Measurements from ENCODE around the gene RYR3.
A peak's percentile ranks its signal among the peaks of the same experiment; 100 is the strongest.

The RYR3 gene

GRCh38 chr15:33837294-33837693 lies 526.5 kb downstream of the RYR3 start:
- Histone ChIP-seq H3K4me1 (ENCODE audit: control insufficient read depth, insufficient read depth, low read length, unreplicated experiment) (no peaks in the 10 kb centered on the region), H3K4me3 (ENCODE audit: low read depth, low read length) (no peak overlapping the region), H2AFZ (ENCODE audit: low read length, unreplicated experiment) (no peak overlapping the region), H3K36me3 (ENCODE audit: insufficient read depth, low read length) (no peaks in the 10 kb centered on the region), H3K27me3 (ENCODE audit: insufficient read depth, low read length) (0 out of 2 replicates have a peak, but pooled peaks cover 10% of the 10 kb centered on the region), H3K79me2 (ENCODE audit: control insufficient read depth, insufficient read depth, low read length, unreplicated experiment) (no peaks in the 10 kb centered on the region), H3K27ac (ENCODE audit: low read depth, low read length) (no peak overlapping the region)

DNA sequence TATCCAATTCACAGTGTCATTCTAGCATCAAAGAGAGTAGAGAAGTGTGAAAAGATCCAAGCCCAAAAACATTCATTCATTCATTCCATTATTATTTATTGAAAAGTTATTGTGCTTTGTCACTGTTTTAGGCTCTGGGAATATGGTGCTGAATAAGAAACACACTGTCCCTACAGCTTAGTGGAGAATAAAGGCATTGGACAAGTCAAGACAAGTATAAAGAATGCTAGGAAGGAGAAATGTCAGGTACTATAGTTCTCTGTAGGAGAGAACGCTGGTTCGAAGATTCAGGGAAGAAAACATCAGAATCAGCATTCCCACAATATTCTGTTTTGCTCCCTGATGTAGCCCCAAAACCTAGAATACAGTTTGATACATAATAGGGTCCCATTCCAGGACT lies 528.8 kb downstream of the RYR3 start:
- H3K4me3 ChIP-seq (ENCODE audit: low read depth, low read length): no peak overlapping the region
- no peak overlapping the region for H3K27ac ChIP-seq (ENCODE audit: low read depth, low read length)
- peaks cover 16% of the 10 kb centered on the region; the same call in 1 of the 2 replicates for H3K27me3 ChIP-seq (ENCODE audit: insufficient read depth, low read length)

GRCh38 chr15:33840615-33841014 lies 529.8 kb downstream of the RYR3 start:
- Histone ChIP-seq H3K36me3 (ENCODE audit: insufficient read depth, low read length) (no peaks in the 10 kb centered on the region), H3K27me3 (ENCODE audit: insufficient read depth, low read length) (peaks cover 18% of the 10 kb centered on the region; the same call in 1 of the 2 replicates), H3K79me2 (ENCODE audit: control insufficient read depth, insufficient read depth, low read length, unreplicated experiment) (no peaks in the 10 kb centered on the region), H3K4me1 (ENCODE audit: control insufficient read depth, insufficient read depth, low read length, unreplicated experiment) (no peaks in the 10 kb centered on the region), H3K4me3 (ENCODE audit: low read depth, low read length) (no peak overlapping the region), H3K27ac (ENCODE audit: low read depth, low read length) (no peak overlapping the region), H2AFZ (ENCODE audit: low read length, unreplicated experiment) (no peak overlapping the region)

More for the DNA sequence above, 528.8 kb downstream of the RYR3 start:
- Histone ChIP-seq H3K4me1 (ENCODE audit: control insufficient read depth, insufficient read depth, low read length, unreplicated experiment) (no peaks in the 10 kb centered on the region), H2AFZ (ENCODE audit: low read length, unreplicated experiment) (no peak overlapping the region), H3K36me3 (ENCODE audit: insufficient read depth, low read length) (no peaks in the 10 kb centered on the region), H3K79me2 (ENCODE audit: control insufficient read depth, insufficient read depth, low read length, unreplicated experiment) (no peaks in the 10 kb centered on the region)

DNA sequence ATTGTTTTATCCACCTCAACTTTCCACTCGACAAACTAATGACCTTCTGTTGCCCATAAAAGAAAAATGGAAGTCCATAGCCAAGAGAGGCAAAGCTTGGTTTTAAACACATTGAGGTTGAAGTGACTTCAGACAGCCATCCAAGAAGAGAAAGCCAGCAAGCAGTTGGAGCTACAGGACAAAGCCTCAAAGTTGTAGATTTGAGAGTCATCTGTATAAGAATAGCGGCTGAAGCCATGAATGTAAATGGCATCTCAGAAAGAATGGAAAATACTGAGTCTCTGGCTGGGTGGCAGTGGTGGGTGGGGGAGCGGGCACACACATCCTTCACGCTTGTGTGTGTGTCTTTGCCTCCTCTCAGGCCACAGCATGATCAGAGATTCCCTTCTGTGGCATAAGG lies 533.4 kb downstream of the RYR3 start:
- H3K27ac ChIP-seq (ENCODE audit: low read depth, low read length): no peak overlapping the region
- H3K4me1 ChIP-seq (ENCODE audit: control insufficient read depth, insufficient read depth, low read length, unreplicated experiment): no peaks in the 10 kb centered on the region
- peaks cover 14% of the 10 kb centered on the region for H3K27me3 ChIP-seq (ENCODE audit: insufficient read depth, low read length)
- no peaks in the 10 kb centered on the region for H3K79me2 ChIP-seq (ENCODE audit: control insufficient read depth, insufficient read depth, low read length, unreplicated experiment)
- H3K36me3 ChIP-seq (ENCODE audit: insufficient read depth, low read length): no peaks in the 10 kb centered on the region
- H3K4me3 ChIP-seq (ENCODE audit: low read depth, low read length): no peak overlapping the region
- no peak overlapping the region for H2AFZ ChIP-seq (ENCODE audit: low read length, unreplicated experiment)

DNA sequence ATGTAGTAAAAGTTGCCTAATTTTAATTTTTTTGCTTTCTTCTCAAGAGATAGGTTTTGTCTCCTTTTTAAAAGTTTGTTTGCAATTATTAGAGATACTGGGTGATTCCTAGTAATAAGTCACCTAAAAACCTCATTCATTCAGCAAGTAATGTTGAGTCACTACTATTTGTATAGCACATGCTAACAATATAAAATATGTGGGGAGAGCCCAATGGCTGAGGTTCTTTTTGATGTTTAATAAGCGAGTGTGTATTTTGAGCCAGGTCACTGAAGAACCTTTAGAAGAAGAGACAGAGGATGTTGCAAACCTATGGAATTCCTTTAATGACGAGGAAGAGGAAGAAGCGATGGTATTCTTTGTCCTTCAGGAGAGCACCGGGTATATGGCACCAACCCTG lies 533.8 kb downstream of the RYR3 start:
- H3K4me3 ChIP-seq (ENCODE audit: low read depth, low read length): no peak overlapping the region
- H3K27ac ChIP-seq (ENCODE audit: low read depth, low read length): no peak overlapping the region
- no peaks in the 10 kb centered on the region for H3K36me3 ChIP-seq (ENCODE audit: insufficient read depth, low read length)
- H3K27me3 ChIP-seq (ENCODE audit: insufficient read depth, low read length): peaks cover 14% of the 10 kb centered on the region
- no peaks in the 10 kb centered on the region for H3K4me1 ChIP-seq (ENCODE audit: control insufficient read depth, insufficient read depth, low read length, unreplicated experiment)
- no peak overlapping the region for H2AFZ ChIP-seq (ENCODE audit: low read length, unreplicated experiment)
- no peaks in the 10 kb centered on the region for H3K79me2 ChIP-seq (ENCODE audit: control insufficient read depth, insufficient read depth, low read length, unreplicated experiment)

DNA sequence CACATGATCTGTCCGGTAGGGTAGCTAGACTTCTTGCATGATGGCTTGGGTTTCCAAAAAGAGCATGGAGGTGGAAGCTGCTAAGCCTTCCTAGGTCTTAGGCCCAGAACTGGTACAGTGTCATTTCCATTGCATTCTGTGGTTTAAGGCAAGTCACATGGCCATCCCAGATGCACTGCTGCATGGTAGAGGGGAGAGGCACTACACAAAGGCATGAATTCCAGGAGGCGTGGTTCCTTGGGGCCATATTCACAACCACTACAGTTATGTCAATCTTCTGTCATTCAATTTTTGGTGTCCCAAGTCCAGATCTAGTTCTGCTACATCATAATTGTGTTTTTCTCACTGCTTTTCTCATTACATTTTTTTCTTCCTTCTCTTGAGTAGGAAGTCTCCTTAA lies 535.4 kb downstream of the RYR3 start:
- H3K27ac ChIP-seq (ENCODE audit: low read depth, low read length): no peak overlapping the region
- H3K4me1 ChIP-seq (ENCODE audit: control insufficient read depth, insufficient read depth, low read length, unreplicated experiment): no peaks in the 10 kb centered on the region
- H3K27me3 ChIP-seq (ENCODE audit: insufficient read depth, low read length): peaks cover 7% of the 10 kb centered on the region
- no peaks in the 10 kb centered on the region for H3K79me2 ChIP-seq (ENCODE audit: control insufficient read depth, insufficient read depth, low read length, unreplicated experiment)
- no peak overlapping the region for H2AFZ ChIP-seq (ENCODE audit: low read length, unreplicated experiment)
- no peaks in the 10 kb centered on the region for H3K36me3 ChIP-seq (ENCODE audit: insufficient read depth, low read length)
- no peak overlapping the region for H3K4me3 ChIP-seq (ENCODE audit: low read depth, low read length)

DNA sequence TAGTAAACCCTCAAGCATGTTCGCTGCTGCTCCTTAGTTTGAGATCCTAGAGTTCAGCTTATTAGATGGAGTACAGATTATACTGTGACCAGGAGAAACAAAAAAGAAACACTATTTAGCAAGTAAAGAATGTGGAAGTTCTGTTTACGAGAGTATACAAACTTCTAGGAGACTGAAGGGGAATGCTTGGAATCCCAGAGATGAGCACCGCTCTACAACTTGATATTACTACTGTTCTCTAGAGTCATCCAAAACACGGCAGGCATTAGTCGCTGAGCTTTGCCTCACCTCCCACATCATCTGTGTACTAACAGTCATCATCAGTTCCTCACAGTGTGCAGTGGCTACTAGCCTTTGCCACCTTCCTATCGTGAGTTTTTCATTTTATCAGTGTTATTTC lies 536.1 kb downstream of the RYR3 start:
- H3K27ac ChIP-seq (ENCODE audit: low read depth, low read length): no peak overlapping the region
- H3K4me1 ChIP-seq (ENCODE audit: control insufficient read depth, insufficient read depth, low read length, unreplicated experiment): no peaks in the 10 kb centered on the region
- no peak overlapping the region for H3K4me3 ChIP-seq (ENCODE audit: low read depth, low read length)
- H3K27me3 ChIP-seq (ENCODE audit: insufficient read depth, low read length): peaks cover 7% of the 10 kb centered on the region
- H3K79me2 ChIP-seq (ENCODE audit: control insufficient read depth, insufficient read depth, low read length, unreplicated experiment): no peaks in the 10 kb centered on the region
- no peaks in the 10 kb centered on the region for H3K36me3 ChIP-seq (ENCODE audit: insufficient read depth, low read length)
- no peak overlapping the region for H2AFZ ChIP-seq (ENCODE audit: low read length, unreplicated experiment)

GRCh38 chr15:33848011-33848410 lies 537.2 kb downstream of the RYR3 start:
- Histone ChIP-seq H3K79me2 (ENCODE audit: control insufficient read depth, insufficient read depth, low read length, unreplicated experiment) (no peaks in the 10 kb centered on the region), H3K27me3 (ENCODE audit: insufficient read depth, low read length) (peaks cover 7% of the 10 kb centered on the region), H3K4me3 (ENCODE audit: low read depth, low read length) (no peak overlapping the region), H3K27ac (ENCODE audit: low read depth, low read length) (no peak overlapping the region), H2AFZ (ENCODE audit: low read length, unreplicated experiment) (no peak overlapping the region), H3K4me1 (ENCODE audit: control insufficient read depth, insufficient read depth, low read length, unreplicated experiment) (peaks cover 11% of the 10 kb centered on the region), H3K36me3 (ENCODE audit: insufficient read depth, low read length) (no peaks in the 10 kb centered on the region)

GRCh38 chr15:33851079-33851478 lies 540.3 kb downstream of the RYR3 start:
- Histone ChIP-seq H3K4me1 (ENCODE audit: control insufficient read depth, insufficient read depth, low read length, unreplicated experiment) (peaks cover 17% of the 10 kb centered on the region), H2AFZ (ENCODE audit: low read length, unreplicated experiment) (no peak overlapping the region), H3K36me3 (ENCODE audit: insufficient read depth, low read length) (no peaks in the 10 kb centered on the region), H3K4me3 (ENCODE audit: low read depth, low read length) (no peak overlapping the region), H3K27me3 (ENCODE audit: insufficient read depth, low read length) (no peaks in the 10 kb centered on the region; the same call in none of the 2 replicates), H3K79me2 (ENCODE audit: control insufficient read depth, insufficient read depth, low read length, unreplicated experiment) (no peaks in the 10 kb centered on the region), H3K27ac (ENCODE audit: low read depth, low read length) (no peak overlapping the region)

DNA sequence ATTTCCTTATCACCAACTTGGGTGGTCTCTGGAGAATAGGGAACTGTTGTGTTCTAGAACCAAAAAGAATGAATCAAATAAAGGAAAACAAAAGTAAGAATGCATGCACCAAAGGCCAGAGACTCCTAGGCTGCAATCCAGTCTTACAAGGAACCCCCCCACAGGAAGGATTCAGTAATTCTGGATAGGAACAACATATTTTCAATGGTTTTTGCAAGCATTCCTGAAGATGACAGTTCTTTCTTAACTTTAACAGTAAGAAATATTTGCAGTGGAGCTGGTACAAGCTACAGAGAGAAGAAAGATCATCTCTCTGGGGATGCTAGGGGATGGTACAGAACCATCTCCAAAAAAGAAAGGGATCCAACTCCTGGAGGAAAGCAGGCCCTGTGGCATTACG lies 541.3 kb downstream of the RYR3 start:
- Histone ChIP-seq H3K36me3 (ENCODE audit: insufficient read depth, low read length) (no peaks in the 10 kb centered on the region), H3K27ac (ENCODE audit: low read depth, low read length) (peak overlapping the region; percentile 45; the same call in 1 of the 2 replicates)

GRCh38 chr15:33852570-33852969 lies 541.8 kb downstream of the RYR3 start:
- no peaks in the 10 kb centered on the region for H3K79me2 ChIP-seq (ENCODE audit: control insufficient read depth, insufficient read depth, low read length, unreplicated experiment)
- no peak overlapping the region; the same call in 1 of the 2 replicates for H3K4me3 ChIP-seq (ENCODE audit: low read depth, low read length)
- peak overlapping the region; percentile 25 for H2AFZ ChIP-seq (ENCODE audit: low read length, unreplicated experiment)
- H3K27ac ChIP-seq (ENCODE audit: low read depth, low read length): peak overlapping the region; percentile 60
- H3K4me1 ChIP-seq (ENCODE audit: control insufficient read depth, insufficient read depth, low read length, unreplicated experiment): peaks cover 17% of the 10 kb centered on the region
- H3K27me3 ChIP-seq (ENCODE audit: insufficient read depth, low read length): no peaks in the 10 kb centered on the region
- H3K36me3 ChIP-seq (ENCODE audit: insufficient read depth, low read length): no peaks in the 10 kb centered on the region

More for the DNA sequence above, 541.3 kb downstream of the RYR3 start:
- no peak overlapping the region; the same call in 1 of the 2 replicates for H3K4me3 ChIP-seq (ENCODE audit: low read depth, low read length)
- H3K27me3 ChIP-seq (ENCODE audit: insufficient read depth, low read length): no peaks in the 10 kb centered on the region
- no peaks in the 10 kb centered on the region for H3K79me2 ChIP-seq (ENCODE audit: control insufficient read depth, insufficient read depth, low read length, unreplicated experiment)
- peaks cover 17% of the 10 kb centered on the region for H3K4me1 ChIP-seq (ENCODE audit: control insufficient read depth, insufficient read depth, low read length, unreplicated experiment)
- H2AFZ ChIP-seq (ENCODE audit: low read length, unreplicated experiment): peak overlapping the region; percentile 25
